ENCODE results near the gene LHB.
A peak's percentile ranks its signal among the peaks of the same experiment; 100 is the strongest.
"Not testable (repeated sequence)": the region's sequence is repeated elsewhere in the genome, so short reads cannot be mapped to it uniquely, and the experiment has no call there.

LHB gene

GRCh38 chr19:49017041-49017665, at the start of gene LHB:
Gene LHB (minus strand): TSS chr19:49017091. CDS start chr19:49017081, 10 bp downstream.
- DNase-seq (ENCODE audit: low spot score): no peak

- DNase-seq (ENCODE audit: low spot score): no peak
Observed at GRCh38 chr19:49065905-49066512, 49.1 kb upstream of the LHB start.

GRCh38 chr19:49064768-49065611, 48.1 kb upstream of the LHB start, which contains the start of gene NTF4:
Gene NTF4 (minus strand): TSS chr19:49064818. CDS start chr19:49061997, 2,821 bp downstream.
- peak; percentile 86 for DNase-seq (ENCODE audit: low spot score)

GRCh38 chr19:49064029-49064629, 47.2 kb upstream of the LHB start:
- no peak for DNase-seq (ENCODE audit: low spot score)

- DNase-seq (ENCODE audit: low spot score): no peak
Observed at GRCh38 chr19:49061445-49061844, 44.6 kb upstream of the LHB start.

GRCh38 chr19:49061000-49061399, 44.1 kb upstream of the LHB start:
- no peak for DNase-seq (ENCODE audit: low spot score)

- DNase-seq (ENCODE audit: low spot score): no peak
Observed at GRCh38 chr19:49059053-49059452, 42.2 kb upstream of the LHB start.

GRCh38 chr19:49058562-49058961, 41.7 kb upstream of the LHB start:
- peak; percentile 65 for DNase-seq (ENCODE audit: low spot score)

- DNase-seq (ENCODE audit: low spot score): peak; percentile 85
Observed at GRCh38 chr19:49057636-49058234, 40.8 kb upstream of the LHB start, which contains the start of gene CGB7. Gene CGB7 (minus strand): TSS chr19:49057749. CDS start chr19:49055375, 2,374 bp downstream.

- DNase-seq (ENCODE audit: low spot score): not testable (repeated sequence)
Observed at GRCh38 chr19:49056902-49057596, 40.2 kb upstream of the LHB start.

- DNase-seq (ENCODE audit: low spot score): peak; percentile 82
Observed at GRCh38 chr19:49056101-49056901, 39.4 kb upstream of the LHB start.

GRCh38 chr19:49050376-49051033, 33.6 kb upstream of the LHB start:
- not testable (repeated sequence) for DNase-seq (ENCODE audit: low spot score)

GRCh38 chr19:49049834-49050233, 32.9 kb upstream of the LHB start:
- not testable (repeated sequence) for DNase-seq (ENCODE audit: low spot score)

GRCh38 chr19:49049011-49049410, 32.1 kb upstream of the LHB start, which contains the start of gene CGB8:
Gene CGB8 (minus strand): TSS chr19:49049111. CDS start chr19:49048739, 372 bp downstream.
- not testable (repeated sequence) for DNase-seq (ENCODE audit: low spot score)

- DNase-seq (ENCODE audit: low spot score): not testable (repeated sequence)
Observed at GRCh38 chr19:49043548-49043947, 26.7 kb upstream of the LHB start, which contains the start of gene CGB5. Gene CGB5 (plus strand): TSS chr19:49043848. CDS start chr19:49044210, 362 bp downstream.

- not testable (repeated sequence) for DNase-seq (ENCODE audit: low spot score)
Observed at GRCh38 chr19:49042666-49043065, 25.8 kb upstream of the LHB start.

- DNase-seq (ENCODE audit: low spot score): no peak
Observed at GRCh38 chr19:49042177-49042576, 25.3 kb upstream of the LHB start.

- DNase-seq (ENCODE audit: low spot score): not testable (repeated sequence)
Observed at GRCh38 chr19:49039736-49040135, 22.8 kb upstream of the LHB start.

- DNase-seq (ENCODE audit: low spot score): not testable (repeated sequence)
Observed at GRCh38 chr19:49038557-49039276, 21.8 kb upstream of the LHB start.
